ENCODE data around the gene BAZ2B. TPM values are rescaled to one million over a fixed set of nuclear protein-coding genes. Genes with fewer than 3 reads are reported as not detected.

Gene BAZ2B
- polyA plus RNA-seq, 2 of the 4 experiments (the other 2 are of a cell fraction), result 19.6 to 50.6 TPM

- ChIA-PET CTCF (interaction anchor here (1.1 to 1.3 kb wide), 3 partner anchors 9 to 108 kb away, joined by 3 to 4 read pairs (median 4); no protein-coding TSS in a partner anchor), POLR2A (interaction anchor here (1.3 to 3.1 kb wide), 2 partner anchors 11 to 108 kb away, joined by 3 to 21 read pairs; no protein-coding TSS in a partner anchor)
- Histone ChIP-seq H3K27ac (no peak overlapping the region), H3K9me3 (no peaks in the 10 kb centered on the region), H3K4me1 (peaks cover 50% of the 10 kb centered on the region), H3K4me3 (no peak overlapping the region), H3K4me2 (no peak overlapping the region)
- WGBS (ENCODE audit: missing lambda C conversion rate), result 95% methylated on average over 2 of the region's 2 CpGs
- no peak for DNase-seq (ENCODE audit: low read depth in 1 of 2, low spot score in 1 of 2)
- no peak for FAIRE-seq
- ATAC-seq, result no peak
- TF ChIP-seq HEYL (CRISPR knock-in tag; IDR thresholded peaks at IDR 0.05) (no peak), PHF8 (IDR thresholded peaks at IDR 0.05; ENCODE audit: borderline replicate concordance, low read depth) (no peak)
Measured at GRCh38 chr2:159604159-159604558, 12.2 kb downstream of the BAZ2B start.

GRCh38 chr2:159600752-159601151 lies 15.6 kb downstream of the BAZ2B start:
- DNase-seq (ENCODE audit: low read depth in 1 of 2, low spot score in 1 of 2), result peak; percentile 33 to 52
- peak overlapping the region; percentile 75 for H3K4me2 ChIP-seq
- FAIRE-seq, result no peak
- TF ChIP-seq HOXB5 (CRISPR knock-in tag; IDR thresholded peaks at IDR 0.05) (no peak), HOXA7 (CRISPR knock-in tag; IDR thresholded peaks at IDR 0.05) (no peak), RNF2 (IDR thresholded peaks at IDR 0.05; ENCODE audit: borderline replicate concordance, low read depth) (no peak), RFX5 (IDR thresholded peaks at IDR 0.05) (no peak), SMC3 (IDR thresholded peaks at IDR 0.05) (no peak), CTCF (IDR thresholded peaks at IDR 0.05) (no peak), ZC3H11A (IDR thresholded peaks at IDR 0.05) (no peak), HDAC2 (IDR thresholded peaks at IDR 0.05) (no peak), ESRRA (IDR thresholded peaks at IDR 0.05; ENCODE audit: borderline replicate concordance, low read length) (no peak), JUN (IDR thresholded peaks at IDR 0.05) (peak in 1 of 2 experiments; percentile 24; a peak in 1 of 5 replicates), HES2 (IDR thresholded peaks at IDR 0.05) (no peak), KDM5A (IDR thresholded peaks at IDR 0.05) (no peak), CEBPB (IDR thresholded peaks at IDR 0.05) (no peak), MAX (IDR thresholded peaks at IDR 0.05) (no peak), TFCP2L1 (CRISPR knock-in tag; IDR thresholded peaks at IDR 0.05) (no peak), ZSCAN20 (CRISPR knock-in tag; IDR thresholded peaks at IDR 0.05) (no peak), MYC (IDR thresholded peaks at IDR 0.05; ENCODE audit: borderline replicate concordance, low read length) (no peak), MAFK (IDR thresholded peaks at IDR 0.05; ENCODE audit: partially characterized antibody) (peak; percentile 22), CBX8 (IDR thresholded peaks at IDR 0.05) (no peak), NPAS2 (CRISPR knock-in tag; IDR thresholded peaks at IDR 0.05; ENCODE audit: borderline replicate concordance) (no peak), KDM1A (IDR thresholded peaks at IDR 0.05; ENCODE audit: low read depth) (no peak), EHMT2 (IDR thresholded peaks at IDR 0.05; ENCODE audit: low read depth) (no peak), NR3C1 (IDR thresholded peaks at IDR 0.05) (no peak), BHLHE40 (IDR thresholded peaks at IDR 0.05; ENCODE audit: low read depth, low read length) (no peak), BCL3 (IDR thresholded peaks at IDR 0.05) (no peak), CBX2 (IDR thresholded peaks at IDR 0.05; ENCODE audit: borderline replicate concordance, low read depth) (no peak), FOSL2 (IDR thresholded peaks at IDR 0.05) (peak; percentile 75; the same call in 1 of the 2 replicates), FOSL2 (CRISPR knock-in tag; IDR thresholded peaks at IDR 0.05) (peak; percentile 87), E2F6 (IDR thresholded peaks at IDR 0.05; ENCODE audit: borderline replicate concordance, low read depth) (no peak), POLR2A (IDR thresholded peaks at IDR 0.05; ENCODE audit: low read length) (no peak), RCOR1 (IDR thresholded peaks at IDR 0.05; ENCODE audit: low read depth, low read length) (no peak), REST (IDR thresholded peaks at IDR 0.05) (no peak)

More at GRCh38 chr2:159600752-159601151, 15.6 kb downstream of the BAZ2B start:
- WGBS (ENCODE audit: missing lambda C conversion rate), result 5% methylated on average over 3 of the region's 3 CpGs
- H3K4me3 ChIP-seq, result no peak overlapping the region
- CTCF ChIA-PET, result no interaction called here
- ATAC-seq, result peak; percentile 82 to 87; a peak in 5 of 6 replicates
- no peaks in the 10 kb centered on the region for H3K9me3 ChIP-seq
- POLR2A ChIA-PET, result interaction anchor here (1.8 kb wide), 1 partner anchor 15 kb away, joined by 17 read pairs; the partner anchor contains the start of gene BAZ2B
- H3K4me1 ChIP-seq, result peaks cover 34% of the 10 kb centered on the region
- H3K27ac ChIP-seq, result peak overlapping the region; percentile 51 to 80

Measured in A549 (cell line).